Lower leg skin (tissue), 3 donors: ENCODE data around the gene ARG1.

Source experiments
- POLR2A ChIP-seq, 2 donors: fragments of 450-650 bp; IDR thresholded peaks; one replicate each; pipeline ENCODE4 v1.6.1; 2016 to 2017; ENCODE audit warnings: antibody characterized with exemption in 2 of 2, mild to moderate bottlenecking in 1 of 2, moderate library complexity in 1 of 2
- TF ChIP-seq, protein P1 (sequence below), 3 donors: fragments of 450-650 bp; IDR thresholded peaks; one replicate each; pipeline ENCODE4 v1.5.1; 2016; ENCODE audit warnings: antibody characterized with exemption in 3 of 3, mild to moderate bottlenecking in 3 of 3, moderate library complexity in 2 of 3

GRCh38 chr6:131565056-131565455, 8.0 kb upstream of the ARG1 start:
- TF ChIP-seq, protein P1, sequence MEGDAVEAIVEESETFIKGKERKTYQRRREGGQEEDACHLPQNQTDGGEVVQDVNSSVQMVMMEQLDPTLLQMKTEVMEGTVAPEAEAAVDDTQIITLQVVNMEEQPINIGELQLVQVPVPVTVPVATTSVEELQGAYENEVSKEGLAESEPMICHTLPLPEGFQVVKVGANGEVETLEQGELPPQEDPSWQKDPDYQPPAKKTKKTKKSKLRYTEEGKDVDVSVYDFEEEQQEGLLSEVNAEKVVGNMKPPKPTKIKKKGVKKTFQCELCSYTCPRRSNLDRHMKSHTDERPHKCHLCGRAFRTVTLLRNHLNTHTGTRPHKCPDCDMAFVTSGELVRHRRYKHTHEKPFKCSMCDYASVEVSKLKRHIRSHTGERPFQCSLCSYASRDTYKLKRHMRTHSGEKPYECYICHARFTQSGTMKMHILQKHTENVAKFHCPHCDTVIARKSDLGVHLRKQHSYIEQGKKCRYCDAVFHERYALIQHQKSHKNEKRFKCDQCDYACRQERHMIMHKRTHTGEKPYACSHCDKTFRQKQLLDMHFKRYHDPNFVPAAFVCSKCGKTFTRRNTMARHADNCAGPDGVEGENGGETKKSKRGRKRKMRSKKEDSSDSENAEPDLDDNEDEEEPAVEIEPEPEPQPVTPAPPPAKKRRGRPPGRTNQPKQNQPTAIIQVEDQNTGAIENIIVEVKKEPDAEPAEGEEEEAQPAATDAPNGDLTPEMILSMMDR (IDR thresholded peaks at IDR 0.05): no peak
- no peak for TF ChIP-seq POLR2A (IDR thresholded peaks at IDR 0.05)
